SK-N-SH (cell line): ENCODE data around the gene SPINT1. TPM values are rescaled to one million over a fixed set of nuclear protein-coding genes. Genes with fewer than 3 reads are reported as not detected.

Experiments used
- CTCF ChIA-PET: fragments of 300-600, 350-600 bp; formaldehyde crosslinking; extraction: SDS; loops from one replicate; lab custom pipeline; 2021; lab: Yijun Ruan, JAX
- POLR2A ChIA-PET: fragments of 350-600 bp; sonication (Branson Sonifier 250); formaldehyde crosslinking; extraction: SDS; loops from one replicate; lab custom pipeline; 2020; ENCODE audit warnings: antibody characterized with exemption, inconsistent platforms; lab: Yijun Ruan, JAX
- DNase-seq: peaks from one replicate; pipeline ENCODE4 v3.0.0; 2012
- H2AFZ ChIP-seq: fragments of 200-600 bp; sonication (generic); 2 replicates; pipeline ENCODE4 v1.8.1; 2016; ENCODE audit warnings: antibody characterized with exemption, mild to moderate bottlenecking, low read depth
- H3F3A ChIP-seq: fragments of 200-600 bp; sonication (generic); replicated peaks from 2 replicates; pipeline ENCODE3; 2016; ENCODE audit warnings: antibody characterized with exemption, mild to moderate bottlenecking; ENCODE audit not compliant: insufficient read depth
- H3K27ac ChIP-seq, 2 experiments: fragments of 200-500 bp in 1 of 2; fragments of 200-600 bp in 1 of 2; sonication (Bioruptor generic) in 1 of 2; sonication (generic), shearing (Covaris generic) in 1 of 2; 2 replicates each; pipeline versions ENCODE4 v1.5.1 to v1.6.1; 2014 to 2016; ENCODE audit warnings: low read depth in 2 of 2, inconsistent platforms in 1 of 2, low read length in 1 of 2, mild to moderate bottlenecking in 1 of 2, mixed read lengths in 1 of 2
- H3K27me3 ChIP-seq: fragments of 200-600 bp; sonication (generic), shearing (Covaris generic); 2 replicates; pipeline ENCODE4 v1.6.1; 2016; ENCODE audit warnings: mixed run types; ENCODE audit not compliant: insufficient read depth
- H3K36me3 ChIP-seq, 2 experiments: fragments of 200-500 bp in 1 of 2; fragments of 200-600 bp in 1 of 2; sonication (Bioruptor generic) in 1 of 2; sonication (generic) in 1 of 2; replicated peaks in 1 of 2; 2 replicates each; pipeline versions ENCODE3 to v1.5.1; 2014 to 2016; ENCODE audit warnings: low read length in 1 of 2, mild to moderate bottlenecking in 1 of 2; ENCODE audit not compliant: insufficient read depth in 2 of 2, control insufficient read depth in 1 of 2
- H3K4me1 ChIP-seq, 2 experiments: fragments of 200-500 bp in 1 of 2; fragments of 200-600 bp in 1 of 2; sonication (Bioruptor generic) in 1 of 2; sonication (generic), shearing (Covaris generic) in 1 of 2; 2 replicates each; pipeline versions ENCODE4 v1.5.1 to v1.6.1; 2014 to 2016; ENCODE audit warnings: low read depth in 1 of 2, low read length in 1 of 2, mixed run types in 1 of 2; ENCODE audit not compliant: insufficient read depth in 2 of 2, control insufficient read depth in 1 of 2
- H3K4me2 ChIP-seq: fragments of 200-600 bp; sonication (generic), shearing (Covaris generic); 2 replicates; pipeline ENCODE4 v1.6.1; 2017; ENCODE audit warnings: mixed run types
- H3K4me3 ChIP-seq, 2 experiments: fragments of 200-500 bp in 1 of 2; fragments of 200-600 bp in 1 of 2; sonication (Bioruptor generic) in 1 of 2; sonication (generic), shearing (Covaris generic) in 1 of 2; 2 replicates each; pipeline versions ENCODE4 v1.5.1 to v1.8.1; 2014 to 2016; ENCODE audit warnings: low read depth in 2 of 2, inconsistent platforms in 1 of 2, low read length in 1 of 2, mild to moderate bottlenecking in 1 of 2, mixed read lengths in 1 of 2, moderate library complexity in 1 of 2
- H3K79me2 ChIP-seq: fragments of 200-600 bp; sonication (generic); 2 replicates; pipeline ENCODE4 v1.8.1; 2017; ENCODE audit warnings: mild to moderate bottlenecking; ENCODE audit not compliant: insufficient read depth
- H3K9ac ChIP-seq: fragments of 200-600 bp; sonication (generic); 2 replicates; pipeline ENCODE4 v1.6.1; 2017; ENCODE audit warnings: mixed run types
- H3K9me2 ChIP-seq: fragments of 200-600 bp; sonication (generic); 2 replicates; pipeline ENCODE4 v1.6.1; 2017; ENCODE audit warnings: mixed run types
- H3K9me3 ChIP-seq: fragments of 200-600 bp; sonication (generic); 2 replicates; pipeline ENCODE4 v1.6.1; 2017; ENCODE audit warnings: mixed run types, mild to moderate bottlenecking, moderate library complexity
- H4K20me1 ChIP-seq: fragments of 200-600 bp; sonication (generic); 2 replicates; pipeline ENCODE4 v1.6.1; 2017; ENCODE audit warnings: mild to moderate bottlenecking, mixed run types; ENCODE audit not compliant: insufficient read depth
- RXRA ChIP-seq: IDR thresholded peaks from 2 replicates; pipeline ENCODE4 v1.4.0; 2012; ENCODE audit warnings: low read depth, mild to moderate bottlenecking, borderline replicate concordance
- USF1 ChIP-seq: IDR thresholded peaks from 2 replicates; pipeline ENCODE4 v1.4.0; 2012; ENCODE audit warnings: low read depth, borderline replicate concordance
- USF2 ChIP-seq: fragments of 150-350 bp; IDR thresholded peaks from 2 replicates; pipeline ENCODE4 v1.6.1; 2017; ENCODE audit warnings: antibody characterized with exemption, low read length, low read depth, borderline replicate concordance
- ZBTB33 ChIP-seq: IDR thresholded peaks from 2 replicates; pipeline ENCODE4 v1.4.0; 2012; ENCODE audit warnings: low read depth, borderline replicate concordance
- WGBS: methylation state at CpG from one replicate; pipeline ENCODE4 v1.1.6; 2017; ENCODE audit warnings: low lambda C conversion rate; 5-methylcytosine and 5-hydroxymethylcytosine counted together
- polyA plus RNA-seq, 3 experiments: library from polyadenylated mRNA; depleted of rRNA; stranded (reverse); fragments of >200 nt; gene quantifications; 2 replicates each; pipeline ENCODE4 v1.2.3, GENCODE V29; 2012

SPINT1 gene
- polyA plus RNA-seq, 1 of the 3 experiments (the other 2 are of a cell fraction): 2.0 TPM

DNA sequence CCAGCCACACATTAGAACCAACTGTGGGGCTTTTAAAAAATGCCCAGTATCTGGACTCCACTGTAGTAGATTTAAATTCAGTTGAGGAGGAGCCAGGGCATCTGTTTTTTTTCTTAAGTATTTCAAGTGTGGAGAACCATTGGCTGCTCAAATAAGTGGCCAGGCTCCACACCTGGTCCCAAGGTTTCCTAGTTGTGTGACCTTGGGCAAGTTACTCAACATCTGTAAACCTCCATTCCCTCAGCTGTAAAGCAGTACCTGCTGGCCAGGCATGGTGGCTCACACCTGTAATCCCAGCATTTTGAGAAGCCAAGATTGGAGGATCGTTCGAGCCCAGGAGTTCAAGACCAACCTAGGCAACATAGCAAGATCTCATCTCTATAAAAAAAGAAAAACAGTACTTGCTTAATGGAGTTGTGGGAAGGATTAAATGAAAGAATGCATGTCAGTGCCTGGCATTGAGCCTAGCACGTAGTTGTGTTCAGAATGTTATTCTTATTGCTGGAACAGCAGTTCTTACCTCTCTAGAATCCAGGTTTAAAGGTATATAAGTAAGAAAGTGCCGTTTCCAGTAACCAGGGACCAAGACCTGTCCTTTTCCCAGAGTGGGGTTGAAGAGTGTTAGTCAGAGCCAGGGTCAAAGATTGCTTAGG, 17.3 kb upstream of the SPINT1 start:
- no peak overlapping the region for H3K27ac ChIP-seq
- no peaks in the 10 kb centered on the region for H3K9me3 ChIP-seq
- no peak for DNase-seq
- H4K20me1 ChIP-seq: no peaks in the 10 kb centered on the region
- 52% methylated on average over 4 of the region's 4 CpGs for WGBS
- H3K9me2 ChIP-seq: no peaks in the 10 kb centered on the region
- TF ChIP-seq ZBTB33 (no peak), USF1 (no peak)
- no peaks in the 10 kb centered on the region; a peak in 1 of 4 replicates for H3K4me1 ChIP-seq
- no peaks in the 10 kb centered on the region for H3K36me3 ChIP-seq
- ChIA-PET CTCF (no interaction called here), POLR2A (no interaction called here)
- no peaks in the 10 kb centered on the region for H3K27me3 ChIP-seq
- H3K79me2 ChIP-seq: no peaks in the 10 kb centered on the region
- no peak overlapping the region for H3K4me3 ChIP-seq
- H3F3A ChIP-seq: no peaks in the 10 kb centered on the region
- no peak overlapping the region for H2AFZ ChIP-seq
- no peak overlapping the region for H3K4me2 ChIP-seq
- no peak overlapping the region for H3K9ac ChIP-seq

DNA sequence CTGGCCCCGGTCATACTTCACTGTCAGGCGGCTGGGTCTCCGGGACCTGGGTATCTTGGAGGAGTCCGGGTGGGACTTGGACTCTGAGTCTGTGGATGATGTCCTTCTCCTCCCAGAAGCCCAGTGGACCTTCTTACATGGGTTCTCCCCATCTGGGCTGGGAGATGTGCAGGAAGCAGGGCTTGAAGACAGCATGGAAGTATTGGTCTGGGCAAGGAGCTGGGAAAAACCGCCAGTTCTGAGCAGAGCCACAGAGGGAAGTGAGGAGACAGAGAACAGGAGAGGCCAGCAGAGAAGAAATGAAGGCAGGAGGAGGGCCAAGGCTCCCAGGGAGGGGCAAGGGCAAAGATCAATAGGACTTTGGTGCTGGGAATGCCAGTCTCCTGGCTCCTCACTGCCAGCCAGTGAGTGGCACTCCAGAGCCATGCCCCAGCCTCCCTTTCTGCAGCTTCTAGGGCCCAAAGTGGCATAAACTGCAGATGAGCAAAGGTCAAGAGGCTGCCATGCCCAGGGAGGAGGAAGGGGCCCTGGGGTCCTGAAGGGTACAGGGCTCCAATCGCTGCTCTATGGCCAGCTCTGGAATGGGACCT, 15.3 kb upstream of the SPINT1 start, which contains the start of gene PPP1R14D:
Gene PPP1R14D (minus strand): TSS at position 262 of the 590 bp plus-strand sequence. CDS start 67 bp downstream, at position 195.
- no peaks in the 10 kb centered on the region for H3K27me3 ChIP-seq
- no peak within 1 kb of the TSS for H2AFZ ChIP-seq
- no peaks in the 10 kb centered on the region; a peak in 1 of 4 replicates for H3K4me1 ChIP-seq
- no peak within 1 kb of the TSS for H3K27ac ChIP-seq
- ChIA-PET POLR2A (no interaction called here), CTCF (interaction anchor here (0.9 to 2.1 kb wide), 5 partner anchors 12 to 65 kb away, joined by 3 to 8 read pairs (median 4); partner anchors contain the start of gene VPS18)
- H3K4me2 ChIP-seq: no peak within 1 kb of the TSS
- no peak within 1 kb of the TSS for H3K9ac ChIP-seq
- TF ChIP-seq USF2 (no peak), RXRA (no peak)
- H3K9me2 ChIP-seq: no peaks in the 10 kb centered on the region
- H3K79me2 ChIP-seq: no peaks in the 10 kb centered on the region
- H3K36me3 ChIP-seq: no peaks in the 10 kb centered on the region
- no peak for DNase-seq
- no peaks in the 10 kb centered on the region for H4K20me1 ChIP-seq
- no peak within 1 kb of the TSS for H3K4me3 ChIP-seq
- no peaks in the 10 kb centered on the region for H3K9me3 ChIP-seq
- 71% methylated on average over 3 of the region's 6 CpGs for WGBS
- H3F3A ChIP-seq: no peaks in the 10 kb centered on the region
